HG02938 (cell line): ENCODE data around the gene NFKBIA.
A peak's percentile ranks its signal among the peaks of the same experiment; 100 is the strongest.
"Not testable (repeated sequence)": the region's sequence is repeated elsewhere in the genome, so short reads cannot be mapped to it uniquely, and the experiment has no call there.

Source experiments
- ATAC-seq: cut with Tn5 transposase; IDR thresholded peaks from one replicate; pipeline ENCODE4 v1.9.1; 2021; ENCODE audit warnings: mild to moderate bottlenecking, moderate library complexity; ENCODE audit not compliant: unreplicated experiment

The NFKBIA gene

GRCh38 chr14:35409595-35409994, 5.0 kb upstream of the NFKBIA start:
- no peak for ATAC-seq

- no peak for ATAC-seq
Measured at GRCh38 chr14:35408026-35408425, 3.5 kb upstream of the NFKBIA start.

GRCh38 chr14:35407306-35407630, 2.7 kb upstream of the NFKBIA start:
- ATAC-seq: no peak

GRCh38 chr14:35406506-35407305, 2.2 kb upstream of the NFKBIA start:
- no peak for ATAC-seq

- no peak for ATAC-seq
Measured at GRCh38 chr14:35406090-35406489, 1.5 kb upstream of the NFKBIA start.

- no peak for ATAC-seq
Measured at GRCh38 chr14:35405304-35405996, 901 bp upstream of the NFKBIA start.

GRCh38 chr14:35403603-35404448, 723 bp downstream of the NFKBIA start:
- ATAC-seq: peak; percentile 47

GRCh38 chr14:35403114-35403602, 1.4 kb downstream of the NFKBIA start:
- ATAC-seq: no peak

GRCh38 chr14:35402323-35403113, 2.0 kb downstream of the NFKBIA start:
- ATAC-seq: no peak

GRCh38 chr14:35401422-35402265, 2.9 kb downstream of the NFKBIA start:
- no peak for ATAC-seq

- no peak for ATAC-seq
Measured at GRCh38 chr14:35400648-35401421, 3.7 kb downstream of the NFKBIA start.

- ATAC-seq: no peak
Measured at GRCh38 chr14:35399083-35399937, 5.2 kb downstream of the NFKBIA start.

GRCh38 chr14:35398071-35398584, 6.4 kb downstream of the NFKBIA start:
- ATAC-seq: no peak

GRCh38 chr14:35396610-35397009, 7.9 kb downstream of the NFKBIA start:
- ATAC-seq: not testable (repeated sequence)

GRCh38 chr14:35395283-35395682, 9.3 kb downstream of the NFKBIA start:
- no peak for ATAC-seq

- no peak for ATAC-seq
Measured at GRCh38 chr14:35394326-35395013, 10.1 kb downstream of the NFKBIA start.

- no peak for ATAC-seq
Measured at GRCh38 chr14:35393826-35394225, 10.7 kb downstream of the NFKBIA start.
